ENCODE measurements around the gene AGBL3. TPM values are rescaled to one million over a fixed set of nuclear protein-coding genes. Genes with fewer than 3 reads are reported as not detected.

The AGBL3 gene
- total and polyA plus RNA-seq, 9 of the 15 experiments (the other 6 are each of a cell fraction or from before 2014, with no cell fraction given): 0.54 to 2.9 (median 1.7) TPM

- TF ChIP-seq, protein P1, sequence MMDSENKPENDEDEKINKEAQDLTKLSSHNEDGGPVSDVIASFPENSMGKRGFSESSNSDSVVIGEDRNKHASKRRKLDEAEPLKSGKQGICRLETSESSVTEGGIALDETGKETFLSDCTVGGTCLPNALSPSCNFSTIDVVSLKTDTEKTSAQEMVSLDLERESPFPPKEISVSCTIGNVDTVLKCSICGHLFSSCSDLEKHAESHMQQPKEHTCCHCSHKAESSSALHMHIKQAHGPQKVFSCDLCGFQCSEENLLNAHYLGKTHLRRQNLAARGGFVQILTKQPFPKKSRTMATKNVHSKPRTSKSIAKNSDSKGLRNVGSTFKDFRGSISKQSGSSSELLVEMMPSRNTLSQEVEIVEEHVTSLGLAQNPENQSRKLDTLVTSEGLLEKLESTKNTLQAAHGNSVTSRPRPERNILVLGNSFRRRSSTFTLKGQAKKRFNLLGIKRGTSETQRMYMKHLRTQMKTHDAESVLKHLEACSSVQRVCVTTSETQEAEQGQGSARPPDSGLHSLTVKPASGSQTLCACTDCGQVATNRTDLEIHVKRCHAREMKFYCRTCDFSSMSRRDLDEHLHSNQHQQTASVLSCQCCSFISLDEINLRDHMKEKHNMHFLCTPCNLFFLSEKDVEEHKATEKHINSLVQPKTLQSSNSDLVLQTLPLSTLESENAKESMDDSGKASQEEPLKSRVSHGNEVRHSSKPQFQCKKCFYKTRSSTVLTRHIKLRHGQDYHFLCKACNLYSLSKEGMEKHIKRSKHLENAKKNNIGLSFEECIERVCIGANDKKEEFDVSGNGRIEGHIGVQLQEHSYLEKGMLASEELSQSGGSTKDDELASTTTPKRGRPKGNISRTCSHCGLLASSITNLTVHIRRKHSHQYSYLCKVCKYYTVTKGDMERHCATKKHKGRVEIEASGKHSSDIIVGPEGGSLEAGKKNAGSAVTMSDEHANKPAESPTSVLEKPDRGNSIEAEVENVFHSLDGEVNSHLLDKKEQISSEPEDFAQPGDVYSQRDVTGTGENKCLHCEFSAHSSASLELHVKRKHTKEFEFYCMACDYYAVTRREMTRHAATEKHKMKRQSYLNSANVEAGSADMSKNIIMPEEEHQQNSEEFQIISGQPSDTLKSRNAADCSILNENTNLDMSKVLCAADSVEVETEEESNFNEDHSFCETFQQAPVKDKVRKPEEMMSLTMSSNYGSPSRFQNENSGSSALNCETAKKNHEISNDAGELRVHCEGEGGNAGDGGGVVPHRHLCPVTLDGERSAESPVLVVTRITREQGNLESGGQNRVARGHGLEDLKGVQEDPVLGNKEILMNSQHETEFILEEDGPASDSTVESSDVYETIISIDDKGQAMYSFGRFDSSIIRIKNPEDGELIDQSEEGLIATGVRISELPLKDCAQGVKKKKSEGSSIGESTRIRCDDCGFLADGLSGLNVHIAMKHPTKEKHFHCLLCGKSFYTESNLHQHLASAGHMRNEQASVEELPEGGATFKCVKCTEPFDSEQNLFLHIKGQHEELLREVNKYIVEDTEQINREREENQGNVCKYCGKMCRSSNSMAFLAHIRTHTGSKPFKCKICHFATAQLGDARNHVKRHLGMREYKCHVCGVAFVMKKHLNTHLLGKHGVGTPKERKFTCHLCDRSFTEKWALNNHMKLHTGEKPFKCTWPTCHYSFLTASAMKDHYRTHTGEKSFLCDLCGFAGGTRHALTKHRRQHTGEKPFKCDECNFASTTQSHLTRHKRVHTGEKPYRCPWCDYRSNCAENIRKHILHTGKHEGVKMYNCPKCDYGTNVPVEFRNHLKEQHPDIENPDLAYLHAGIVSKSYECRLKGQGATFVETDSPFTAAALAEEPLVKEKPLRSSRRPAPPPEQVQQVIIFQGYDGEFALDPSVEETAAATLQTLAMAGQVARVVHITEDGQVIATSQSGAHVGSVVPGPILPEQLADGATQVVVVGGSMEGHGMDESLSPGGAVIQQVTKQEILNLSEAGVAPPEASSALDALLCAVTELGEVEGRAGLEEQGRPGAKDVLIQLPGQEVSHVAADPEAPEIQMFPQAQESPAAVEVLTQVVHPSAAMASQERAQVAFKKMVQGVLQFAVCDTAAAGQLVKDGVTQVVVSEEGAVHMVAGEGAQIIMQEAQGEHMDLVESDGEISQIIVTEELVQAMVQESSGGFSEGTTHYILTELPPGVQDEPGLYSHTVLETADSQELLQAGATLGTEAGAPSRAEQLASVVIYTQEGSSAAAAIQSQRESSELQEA (IDR thresholded peaks at IDR 0.05; ENCODE audit: low read depth): no peak
- TF ChIP-seq MED1 (CRISPR knock-in tag; IDR thresholded peaks at IDR 0.05; ENCODE audit: borderline replicate concordance) (no peak), ARNT (IDR thresholded peaks at IDR 0.05) (0 out of 4 replicates have a peak, but pooled peaks of 1 of the 2 experiments have one; percentile 32), ZNF311 (CRISPR knock-in tag; IDR thresholded peaks at IDR 0.05) (no peak), DDX20 (tag; IDR thresholded peaks at IDR 0.05; ENCODE audit: low read depth) (no peak), ZNF668 (CRISPR knock-in tag; IDR thresholded peaks at IDR 0.05) (no peak), HOXB6 (CRISPR knock-in tag; IDR thresholded peaks at IDR 0.05; ENCODE audit: borderline replicate concordance) (no peak), CLOCK (CRISPR knock-in tag; IDR thresholded peaks at IDR 0.05; ENCODE audit: borderline replicate concordance) (no peak), ZNF140 (CRISPR knock-in tag; IDR thresholded peaks at IDR 0.05) (no peak), HINFP (tag; conservative IDR thresholded peaks at IDR 0.05; ENCODE audit: low read depth) (no peak), ZNF134 (CRISPR knock-in tag; conservative IDR thresholded peaks at IDR 0.05) (peak; percentile 85), JUN (IDR thresholded peaks at IDR 0.05; ENCODE audit: borderline replicate concordance, low read depth, low read length) (no peak; the same call in 1 of the 2 replicates), JUN (CRISPR knock-in tag; IDR thresholded peaks at IDR 0.05; ENCODE audit: borderline replicate concordance) (peak; percentile 88; the same call in 1 of the 2 replicates), KLF13 (tag; IDR thresholded peaks at IDR 0.05; ENCODE audit: borderline replicate concordance, low read depth) (peak; percentile 64; the same call in 1 of the 2 replicates)
Observed at GRCh38 chr7:134986363-134987251, at the start of gene AGBL3 (continued).
